Panc1 (cell line): ENCODE data around the gene TDRD10.

Experiments used
- POLR2AphosphoS5 ChIP-seq: IDR thresholded peaks from 2 replicates; pipeline ENCODE4 v1.6.1; 2012; ENCODE audit warnings: mild to moderate bottlenecking, low read depth, low read length, moderate library complexity
- REST ChIP-seq, 2 experiments: IDR thresholded peaks; 2 replicates each; pipeline ENCODE4 v1.6.1; 2011 to 2012; ENCODE audit warnings: low read depth in 2 of 2, control low read depth in 1 of 2, low read length in 1 of 2, mild to moderate bottlenecking in 1 of 2, moderate library complexity in 1 of 2; ENCODE audit not compliant: insufficient read depth in 1 of 2
- TCF7L2 ChIP-seq: IDR thresholded peaks from 2 replicates; pipeline ENCODE4 v1.6.1; 2011; ENCODE audit warnings: mild to moderate bottlenecking, low read depth, low read length, inconsistent platforms
- TF ChIP-seq, protein P1 (sequence below): fragments of 450-650 bp; IDR thresholded peaks from 2 replicates; pipeline ENCODE4 v1.5.1; 2017; ENCODE audit warnings: mild to moderate bottlenecking

DNA sequence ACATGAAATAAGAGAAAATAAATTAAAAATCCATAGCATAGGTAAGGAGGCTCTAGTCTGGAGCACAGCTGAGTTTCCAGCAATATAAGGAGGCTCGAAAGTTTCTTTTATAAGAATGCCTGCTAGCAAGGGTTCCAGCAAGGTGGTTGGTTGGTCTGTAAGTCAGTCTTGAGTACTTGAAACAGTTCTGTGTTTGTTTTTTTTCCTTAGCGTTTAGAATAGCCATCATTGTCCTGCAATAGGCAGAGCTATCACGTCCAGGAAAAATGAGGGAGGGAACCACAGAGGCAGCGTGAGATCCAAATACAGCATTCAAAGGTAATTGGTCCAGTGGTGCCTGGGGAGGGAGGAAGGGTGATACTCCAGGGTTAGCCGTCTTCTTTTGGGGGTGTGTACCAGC lies 48.1 kb downstream of the TDRD10 start:
- TF ChIP-seq, protein P1, sequence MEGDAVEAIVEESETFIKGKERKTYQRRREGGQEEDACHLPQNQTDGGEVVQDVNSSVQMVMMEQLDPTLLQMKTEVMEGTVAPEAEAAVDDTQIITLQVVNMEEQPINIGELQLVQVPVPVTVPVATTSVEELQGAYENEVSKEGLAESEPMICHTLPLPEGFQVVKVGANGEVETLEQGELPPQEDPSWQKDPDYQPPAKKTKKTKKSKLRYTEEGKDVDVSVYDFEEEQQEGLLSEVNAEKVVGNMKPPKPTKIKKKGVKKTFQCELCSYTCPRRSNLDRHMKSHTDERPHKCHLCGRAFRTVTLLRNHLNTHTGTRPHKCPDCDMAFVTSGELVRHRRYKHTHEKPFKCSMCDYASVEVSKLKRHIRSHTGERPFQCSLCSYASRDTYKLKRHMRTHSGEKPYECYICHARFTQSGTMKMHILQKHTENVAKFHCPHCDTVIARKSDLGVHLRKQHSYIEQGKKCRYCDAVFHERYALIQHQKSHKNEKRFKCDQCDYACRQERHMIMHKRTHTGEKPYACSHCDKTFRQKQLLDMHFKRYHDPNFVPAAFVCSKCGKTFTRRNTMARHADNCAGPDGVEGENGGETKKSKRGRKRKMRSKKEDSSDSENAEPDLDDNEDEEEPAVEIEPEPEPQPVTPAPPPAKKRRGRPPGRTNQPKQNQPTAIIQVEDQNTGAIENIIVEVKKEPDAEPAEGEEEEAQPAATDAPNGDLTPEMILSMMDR, result no peak
- no peak for TF ChIP-seq POLR2AphosphoS5
- TF ChIP-seq REST (IDR thresholded peaks at IDR 0.05; ENCODE audit: insufficient read depth in 1 of 2, low read depth in 2 of 2, low read length in 1 of 2), result no peak
- TF ChIP-seq TCF7L2, result no peak
